ENCODE results near the gene C1GALT1. TPM values are rescaled to one million over a fixed set of nuclear protein-coding genes. Genes with fewer than 3 reads are reported as not detected.

C1GALT1 gene
- polyA plus RNA-seq, 3 donors = 12.5 to 47.7 (median 45.1) TPM

GRCh38 chr7:7157887-7158271 is 24.5 kb upstream of the C1GALT1 start:
- peak overlapping the region in 1 of 2 donors; percentile 73 for H3K27ac ChIP-seq (ENCODE audit: low read depth in 1 of 2, low read length in 2 of 2)
- H3K36me3 ChIP-seq (replicated peaks in 1 of 2; ENCODE audit: control insufficient read depth in 1 of 2, insufficient read depth in 2 of 2, low read length in 2 of 2) = no peaks in the 10 kb centered on the region
- H3K4me2 ChIP-seq (replicated peaks; ENCODE audit: extremely low read depth, low read length, poor library complexity, severe bottlenecking) = peak overlapping the region; percentile 50
- Mint-ChIP-seq H3K4me1 (peaks cover 44% of the 10 kb centered on the region), H3K4me3 (peak overlapping the region; percentile 39 to 82), H3K27ac (peak overlapping the region; percentile 49 to 89 (median 68)), H3K27me3 (ENCODE audit: low read depth in 3 of 3) (peaks cover 0 to 2% (median 0%) of the 10 kb centered on the region in 3 donors), H3K9me3 (peaks cover 11 to 23% (median 18%) of the 10 kb centered on the region in 7 donors), H3K36me3 (peaks cover 0 to 4% of the 10 kb centered on the region in 2 donors)
- intact Hi-C loops (cut with micrococcal nuclease) = no loop called here
- no peaks in the 10 kb centered on the region for H4K20me1 ChIP-seq (ENCODE audit: insufficient read depth, low read length)
- H3K4me1 ChIP-seq (ENCODE audit: control insufficient read depth in 1 of 2, insufficient read depth in 2 of 2, low read length in 2 of 2) = peaks cover 37 to 46% of the 10 kb centered on the region in 2 donors
- H3K4me3 ChIP-seq (replicated peaks in 1 of 3; ENCODE audit: low read depth in 2 of 3, low read length in 3 of 3) = peak overlapping the region in 2 of 3 experiments; percentile 22 to 52
- DNase-seq = no peak
- H3K9me3 ChIP-seq (replicated peaks in 1 of 2; ENCODE audit: control insufficient read depth in 1 of 2, insufficient read depth in 1 of 2, low read length in 2 of 2) = peaks cover 14 to 15% of the 10 kb centered on the region in 2 donors
- H3K27me3 ChIP-seq (ENCODE audit: control insufficient read depth in 2 of 2, insufficient read depth in 2 of 2, low read length in 2 of 2) = no peaks in the 10 kb centered on the region
- H2AFZ ChIP-seq (ENCODE audit: insufficient read depth, low read depth, low read length, poor library complexity, severe bottlenecking) = peak overlapping the region; percentile 60
- H3K79me2 ChIP-seq (ENCODE audit: insufficient read depth, low read length) = no peaks in the 10 kb centered on the region
- H3K9ac ChIP-seq (ENCODE audit: insufficient read depth, low read length, poor library complexity, severe bottlenecking) = no peak overlapping the region
- no peak for TF ChIP-seq CTCF (IDR thresholded peaks at IDR 0.05)

GRCh38 chr7:7159063-7159658 is 23.2 kb upstream of the C1GALT1 start:
- no peak for TF ChIP-seq CTCF (IDR thresholded peaks at IDR 0.05)
- intact Hi-C loops (cut with micrococcal nuclease) = no loop called here
- H3K27me3 ChIP-seq (ENCODE audit: control insufficient read depth in 2 of 2, insufficient read depth in 2 of 2, low read length in 2 of 2) = no peaks in the 10 kb centered on the region
- peaks cover 37 to 46% of the 10 kb centered on the region in 2 donors for H3K4me1 ChIP-seq (ENCODE audit: control insufficient read depth in 1 of 2, insufficient read depth in 2 of 2, low read length in 2 of 2)
- Mint-ChIP-seq H3K4me1 (peaks cover 50% of the 10 kb centered on the region), H3K9me3 (peaks cover 6 to 12% (median 8%) of the 10 kb centered on the region in 7 donors), H3K27ac (peak overlapping the region; percentile 77 to 89 (median 86)), H3K27me3 (ENCODE audit: low read depth in 3 of 3) (peaks cover 0 to 2% (median 0%) of the 10 kb centered on the region in 3 donors), H3K4me3 (peak overlapping the region; percentile 58 to 74), H3K36me3 (peaks cover 0 to 4% of the 10 kb centered on the region in 2 donors)
- peak overlapping the region; percentile 62 for H3K4me2 ChIP-seq (replicated peaks; ENCODE audit: extremely low read depth, low read length, poor library complexity, severe bottlenecking)
- 24% methylated on average over 2 of the region's 6 CpGs for WGBS (ENCODE audit: insufficient coverage)
- DNase-seq = peak in 2 of 3 donors; percentile 53 to 64
- no peaks in the 10 kb centered on the region for H3K36me3 ChIP-seq (replicated peaks in 1 of 2; ENCODE audit: control insufficient read depth in 1 of 2, insufficient read depth in 2 of 2, low read length in 2 of 2)
- H3K79me2 ChIP-seq (ENCODE audit: insufficient read depth, low read length) = no peaks in the 10 kb centered on the region
- no peak overlapping the region for H2AFZ ChIP-seq (ENCODE audit: insufficient read depth, low read depth, low read length, poor library complexity, severe bottlenecking)
- peaks cover 5 to 8% of the 10 kb centered on the region in 2 donors for H3K9me3 ChIP-seq (replicated peaks in 1 of 2; ENCODE audit: control insufficient read depth in 1 of 2, insufficient read depth in 1 of 2, low read length in 2 of 2)
- peak overlapping the region in 1 of 2 donors; percentile 73 for H3K27ac ChIP-seq (ENCODE audit: low read depth in 1 of 2, low read length in 2 of 2)
- peak overlapping the region in 2 of 3 experiments; percentile 37 to 65 for H3K4me3 ChIP-seq (replicated peaks in 1 of 3; ENCODE audit: low read depth in 2 of 3, low read length in 3 of 3)
- H4K20me1 ChIP-seq (ENCODE audit: insufficient read depth, low read length) = no peaks in the 10 kb centered on the region
- no peak overlapping the region for H3K9ac ChIP-seq (ENCODE audit: insufficient read depth, low read length, poor library complexity, severe bottlenecking)
